GM18873 (cell line): ENCODE measurements around the gene IL24.

ENCODE experiments used
- ATAC-seq: cut with Tn5 transposase; IDR thresholded peaks from one replicate; pipeline ENCODE4 v1.9.1; 2021; ENCODE audit warnings: mild to moderate bottlenecking, moderate library complexity, moderate number of reproducible peaks; ENCODE audit not compliant: unreplicated experiment, low FRiP score

Gene IL24

GRCh38 chr1:206947255-206947654 is 50.0 kb downstream of the IL24 start:
- no peak for ATAC-seq

GRCh38 chr1:206949208-206949607 is 52.0 kb downstream of the IL24 start:
- no peak for ATAC-seq

GRCh38 chr1:206949641-206950040 is 52.4 kb downstream of the IL24 start:
- ATAC-seq: no peak

- no peak for ATAC-seq
These were observed 54.3 kb downstream of the IL24 start for GRCh38 chr1:206951318-206952100.

GRCh38 chr1:206952171-206952570 is 54.9 kb downstream of the IL24 start:
- ATAC-seq: no peak

- ATAC-seq: no peak
These were observed 55.9 kb downstream of the IL24 start for GRCh38 chr1:206953126-206953525.

GRCh38 chr1:206953626-206954025 is 56.4 kb downstream of the IL24 start:
- ATAC-seq: no peak
